GM23338 (cell line): ENCODE data around the gene TWF2. TPM values are rescaled to one million over a fixed set of nuclear protein-coding genes. Genes with fewer than 3 reads are reported as not detected.

Experiments
- ATAC-seq: fragments of 200-7000 bp; cut with Tn5 transposase; 3 replicates; pipeline ENCODE4 v1.9.1; 2020
- DNase-seq: peaks from one replicate; pipeline ENCODE4 v3.0.0-alpha.2; 2015; ENCODE audit warnings: low spot score
- H2AFZ ChIP-seq: fragments of 200-600 bp; sonication (generic); 2 replicates; pipeline ENCODE4 v1.8.0; 2016; ENCODE audit warnings: antibody characterized with exemption, mild to moderate bottlenecking, moderate library complexity
- H3F3A ChIP-seq: fragments of 200-600 bp; sonication (generic); replicated peaks from 2 replicates; pipeline ENCODE4 v1.8.0; 2017; ENCODE audit warnings: antibody characterized with exemption, mixed run types, low read depth
- H3K27ac ChIP-seq: fragments of 200-600 bp; sonication (generic); 2 replicates; pipeline ENCODE4 v1.6.1; 2016; ENCODE audit warnings: low read depth
- H3K27me3 ChIP-seq: fragments of 200-600 bp; sonication (generic); 2 replicates; pipeline ENCODE4 v1.8.0; 2016; ENCODE audit warnings: mild to moderate bottlenecking, mixed run types, moderate library complexity; ENCODE audit not compliant: insufficient read depth
- H3K36me3 ChIP-seq: fragments of 200-600 bp; sonication (generic); 2 replicates; pipeline ENCODE4 v1.8.0; 2016; ENCODE audit warnings: mild to moderate bottlenecking; ENCODE audit not compliant: insufficient read depth
- H3K4me1 ChIP-seq: fragments of 200-600 bp; sonication (generic); 2 replicates; pipeline ENCODE4 v1.8.0; 2016; ENCODE audit warnings: mild to moderate bottlenecking, moderate library complexity; ENCODE audit not compliant: insufficient read depth
- H3K4me2 ChIP-seq: fragments of 200-600 bp; sonication (generic); 2 replicates; pipeline ENCODE4 v1.7.1; 2017; ENCODE audit warnings: mixed run types
- H3K4me3 ChIP-seq: fragments of 200-600 bp; sonication (generic); 2 replicates; pipeline ENCODE4 v1.6.1; 2016; ENCODE audit warnings: mixed run types
- H3K79me2 ChIP-seq: fragments of 200-600 bp; sonication (generic); replicated peaks from 2 replicates; pipeline ENCODE4 v1.8.0; 2017; ENCODE audit warnings: mild to moderate bottlenecking; ENCODE audit not compliant: insufficient read depth
- H3K9me2 ChIP-seq: fragments of 200-600 bp; sonication (generic); 2 replicates; pipeline ENCODE4 v1.8.0; 2017; ENCODE audit not compliant: insufficient read depth
- H4K20me1 ChIP-seq: fragments of 200-600 bp; sonication (generic); replicated peaks from 2 replicates; pipeline ENCODE4 v1.8.0; 2017; ENCODE audit warnings: mild to moderate bottlenecking; ENCODE audit not compliant: insufficient read depth
- H3K27ac Mint-ChIP-seq: 2 replicates; pipeline ENCODE4 v1.8.0; 2020; ENCODE audit warnings: inconsistent platforms, mild to moderate bottlenecking, moderate library complexity, mixed read lengths
- H3K27me3 Mint-ChIP-seq: 3 replicates; pipeline ENCODE4 v1.8.0; 2022; ENCODE audit warnings: low read depth, mild to moderate bottlenecking, moderate library complexity, mixed read lengths, inconsistent platforms; ENCODE audit not compliant: insufficient read depth, poor library complexity
- H3K36me3 Mint-ChIP-seq: 3 replicates; pipeline ENCODE4 v1.8.0; 2021; ENCODE audit warnings: low read depth, mild to moderate bottlenecking, inconsistent platforms, moderate library complexity, mixed read lengths
- H3K4me1 Mint-ChIP-seq: 3 replicates; pipeline ENCODE4 v1.8.0; 2020; ENCODE audit warnings: mild to moderate bottlenecking, inconsistent platforms, mixed read lengths
- H3K4me3 Mint-ChIP-seq: 3 replicates; pipeline ENCODE4 v1.8.0; 2021; ENCODE audit warnings: moderate library complexity, mild to moderate bottlenecking, inconsistent platforms, mixed read lengths
- H3K9me3 Mint-ChIP-seq: 3 replicates; pipeline ENCODE4 v1.8.0; 2020; ENCODE audit warnings: moderate library complexity, mild to moderate bottlenecking, inconsistent platforms, mixed read lengths
- CREB1 ChIP-seq: fragments of 250-450 bp; sonication (Bioruptor Pico); IDR thresholded peaks from 2 replicates; pipeline ENCODE4 v1.5.0; 2020; ENCODE audit warnings: low read depth, mild to moderate bottlenecking, moderate library complexity
- ETS1 ChIP-seq: IDR thresholded peaks from 2 replicates; pipeline ENCODE4 v1.6.1; 2016; ENCODE audit warnings: antibody characterized with exemption
- EZH2 ChIP-seq: fragments of 200-600 bp; sonication (generic); IDR thresholded peaks from one replicate; pipeline ENCODE4 v1.8.0; 2017; ENCODE audit warnings: antibody characterized with exemption, mild to moderate bottlenecking, low read depth; ENCODE audit not compliant: unreplicated experiment
- EZH2phosphoT487 ChIP-seq: fragments of 200-600 bp; sonication (generic); IDR thresholded peaks from one replicate; pipeline ENCODE4 v1.8.1; 2018; ENCODE audit warnings: antibody characterized with exemption; ENCODE audit not compliant: unreplicated experiment
- JUNB ChIP-seq: IDR thresholded peaks from one replicate; pipeline ENCODE4 v1.6.1; 2016; ENCODE audit warnings: antibody characterized with exemption; ENCODE audit not compliant: unreplicated experiment
- NANOG ChIP-seq: IDR thresholded peaks from 2 replicates; pipeline ENCODE4 v1.6.1; 2016; ENCODE audit warnings: antibody characterized with exemption, borderline replicate concordance
- REST ChIP-seq: IDR thresholded peaks from one replicate; pipeline ENCODE4 v1.6.1; 2018; ENCODE audit warnings: antibody characterized with exemption; ENCODE audit not compliant: unreplicated experiment
- STAT1 ChIP-seq: IDR thresholded peaks from one replicate; pipeline ENCODE4 v1.6.1; 2016; ENCODE audit warnings: antibody characterized with exemption; ENCODE audit not compliant: unreplicated experiment
- ZNF114 ChIP-seq: fragments of 250-450 bp; sonication (Bioruptor Pico); IDR thresholded peaks from 2 replicates; pipeline ENCODE4 v1.5.0; 2020; ENCODE audit warnings: mild to moderate bottlenecking, moderate library complexity
- ZNF331 ChIP-seq: fragments of 250-450 bp; sonication (Bioruptor Pico); IDR thresholded peaks from 2 replicates; pipeline ENCODE4 v1.5.0; 2020; ENCODE audit warnings: low read depth, mild to moderate bottlenecking, moderate library complexity
- ZNF462 ChIP-seq: fragments of 250-450 bp; sonication (Bioruptor Pico); IDR thresholded peaks from 2 replicates; pipeline ENCODE4 v1.5.0; 2020; ENCODE audit warnings: mild to moderate bottlenecking, moderate library complexity
- polyA plus RNA-seq: library from polyadenylated mRNA; unstranded; fragments of >200 nt; fragmentation: Nextera tagmentation; extraction: Ambion mirVana; gene quantifications from 2 replicates; pipeline ENCODE4 v1.2.1, GENCODE V29; 2016
- total RNA-seq: library from RNA; depleted of rRNA; stranded (reverse); fragments of >200 nt; shearing (Covaris generic); gene quantifications from 2 replicates; pipeline ENCODE4 v1.2.3, GENCODE V29; 2014
- TF ChIP-seq, protein P1 (sequence below), 2 experiments: fragments of 200-600 bp in 1 of 2; sonication (generic) in 1 of 2; conservative IDR thresholded peaks; 2 replicates each; pipeline versions ENCODE4 v1.5.1 to v1.6.1; 2016 to 2017; ENCODE audit warnings: antibody characterized with exemption in 2 of 2, low read depth in 2 of 2, mild to moderate bottlenecking in 2 of 2, moderate library complexity in 1 of 2

Gene TWF2
- total and polyA plus RNA-seq, 2 experiments from 2014 or later, result 38.9 to 120 TPM

DNA sequence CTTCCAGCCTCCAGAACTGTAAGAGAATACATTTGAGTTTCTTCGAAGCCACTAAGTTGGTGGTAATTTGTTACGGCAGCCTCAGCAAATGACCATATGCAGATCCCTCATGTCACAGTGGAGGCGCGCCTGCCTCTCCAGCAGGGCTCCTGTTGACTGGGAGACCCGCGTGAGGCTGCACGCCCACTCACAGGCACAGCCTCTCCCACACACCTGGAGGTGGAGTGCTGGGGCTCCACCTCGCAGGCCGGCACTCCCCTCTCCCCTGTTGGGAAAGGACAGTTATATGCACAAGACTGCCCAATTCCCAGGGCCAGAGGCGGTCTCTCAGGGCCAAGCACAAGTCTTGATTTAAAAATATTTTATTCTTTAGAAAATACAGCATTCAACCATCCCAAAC is 10.7 kb downstream of the TWF2 start:
- no peak overlapping the region for H2AFZ ChIP-seq
- H3K4me1 ChIP-seq, result no peaks in the 10 kb centered on the region
- no peak overlapping the region for H3K27ac Mint-ChIP-seq
- H3K9me3 Mint-ChIP-seq, result no peaks in the 10 kb centered on the region
- peaks cover 3% of the 10 kb centered on the region; the same call in 1 of the 2 replicates for H3K36me3 ChIP-seq
- H3K4me3 ChIP-seq, result no peak overlapping the region
- peaks cover 12% of the 10 kb centered on the region for H3K27me3 Mint-ChIP-seq
- H3K36me3 Mint-ChIP-seq, result peaks cover 21% of the 10 kb centered on the region
- ATAC-seq (no peak), DNase-seq (no peak)
- no peak overlapping the region for H3K27ac ChIP-seq
- H4K20me1 ChIP-seq, result 0 out of 2 replicates have a peak, but pooled peaks cover 3% of the 10 kb centered on the region
- 0 out of 2 replicates have a peak, but pooled peaks cover 5% of the 10 kb centered on the region for H3F3A ChIP-seq
- TF ChIP-seq STAT1 (no peak), ETS1 (no peak), ZNF331 (CRISPR knock-in tag) (no peak), NANOG (no peak), REST (no peak), EZH2phosphoT487 (no peak), ZNF114 (CRISPR knock-in tag) (no peak), CREB1 (CRISPR knock-in tag) (no peak), ZNF462 (no peak), EZH2 (no peak), JUNB (no peak)
- TF ChIP-seq, protein P1, sequence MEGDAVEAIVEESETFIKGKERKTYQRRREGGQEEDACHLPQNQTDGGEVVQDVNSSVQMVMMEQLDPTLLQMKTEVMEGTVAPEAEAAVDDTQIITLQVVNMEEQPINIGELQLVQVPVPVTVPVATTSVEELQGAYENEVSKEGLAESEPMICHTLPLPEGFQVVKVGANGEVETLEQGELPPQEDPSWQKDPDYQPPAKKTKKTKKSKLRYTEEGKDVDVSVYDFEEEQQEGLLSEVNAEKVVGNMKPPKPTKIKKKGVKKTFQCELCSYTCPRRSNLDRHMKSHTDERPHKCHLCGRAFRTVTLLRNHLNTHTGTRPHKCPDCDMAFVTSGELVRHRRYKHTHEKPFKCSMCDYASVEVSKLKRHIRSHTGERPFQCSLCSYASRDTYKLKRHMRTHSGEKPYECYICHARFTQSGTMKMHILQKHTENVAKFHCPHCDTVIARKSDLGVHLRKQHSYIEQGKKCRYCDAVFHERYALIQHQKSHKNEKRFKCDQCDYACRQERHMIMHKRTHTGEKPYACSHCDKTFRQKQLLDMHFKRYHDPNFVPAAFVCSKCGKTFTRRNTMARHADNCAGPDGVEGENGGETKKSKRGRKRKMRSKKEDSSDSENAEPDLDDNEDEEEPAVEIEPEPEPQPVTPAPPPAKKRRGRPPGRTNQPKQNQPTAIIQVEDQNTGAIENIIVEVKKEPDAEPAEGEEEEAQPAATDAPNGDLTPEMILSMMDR (conservative IDR thresholded peaks at IDR 0.05; ENCODE audit: low read depth in 2 of 2), result no peak
- no peaks in the 10 kb centered on the region for H3K9me2 ChIP-seq
- H3K4me1 Mint-ChIP-seq, result peaks cover 7% of the 10 kb centered on the region
- no peaks in the 10 kb centered on the region for H3K79me2 ChIP-seq
- H3K27me3 ChIP-seq, result no peaks in the 10 kb centered on the region
- no peak overlapping the region for H3K4me2 ChIP-seq
- H3K4me3 Mint-ChIP-seq, result no peak overlapping the region
